Heart right ventricle (tissue), 16 donors: ENCODE results near the gene STARD4. TPM values are rescaled to one million over a fixed set of nuclear protein-coding genes. Genes with fewer than 3 reads are reported as not detected.

Experiments
- ATAC-seq, 8 donors: fragments of 200-7000 bp; cut with Tn5 transposase; one replicate each; pipeline ENCODE4 v1.9.1; 2020; ENCODE audit warnings: mild to moderate bottlenecking in 8 of 8, moderate library complexity in 8 of 8, moderate number of reproducible peaks in 1 of 8
- DNase-seq, 2 donors: peaks; one replicate each; pipeline ENCODE4 v3.0.0-alpha.2; 2020
- H3K27ac ChIP-seq, 10 donors: fragments of 200-600 bp; sonication (generic) in 2 of 10; one replicate each; pipeline versions ENCODE4 v1.5.0 to v1.8.0; 2020 to 2022; ENCODE audit warnings: mild to moderate bottlenecking in 3 of 10
- H3K27me3 ChIP-seq, 7 donors: fragments of 200-600 bp; one replicate each; pipeline ENCODE4 v1.8.0; 2021 to 2022; ENCODE audit warnings: mild to moderate bottlenecking in 2 of 7
- H3K36me3 ChIP-seq, 9 donors: fragments of 200-600 bp; sonication (generic) in 1 of 9; one replicate each; pipeline versions ENCODE4 v1.5.0 to v1.8.0; 2020 to 2022; ENCODE audit warnings: mild to moderate bottlenecking in 2 of 9
- H3K4me1 ChIP-seq, 9 donors: fragments of 200-600 bp; sonication (generic) in 1 of 9; one replicate each; pipeline versions ENCODE4 v1.5.0 to v1.8.0; 2020 to 2022; ENCODE audit warnings: mild to moderate bottlenecking in 4 of 9
- H3K4me3 ChIP-seq, 10 donors: fragments of 200-600 bp; sonication (generic) in 2 of 10; one replicate each; pipeline versions ENCODE4 v1.5.0 to v1.8.0; 2020 to 2022; ENCODE audit warnings: mild to moderate bottlenecking in 7 of 10, moderate library complexity in 2 of 10
- H3K9me3 ChIP-seq, 11 donors: fragments of 200-600 bp in 10 of 11; sonication (generic) in 2 of 11; one replicate each; pipeline versions ENCODE4 v1.5.0 to v1.8.0; 2013 to 2022; ENCODE audit warnings: mild to moderate bottlenecking in 2 of 11, control low read depth in 1 of 11, moderate library complexity in 1 of 11
- CTCF ChIP-seq, 9 donors: fragments of 200-600 bp; sonication (generic) in 2 of 9; IDR thresholded peaks; one replicate each; pipeline versions ENCODE4 v1.5.0 to v1.8.0; 2021 to 2022; ENCODE audit warnings: antibody characterized with exemption in 9 of 9, mild to moderate bottlenecking in 5 of 9, moderate library complexity in 1 of 9
- WGBS, 2 donors: extraction: QIAGEN DNeasy Blood & Tissue Kit; methylation state at CpG; one replicate each; pipeline ENCODE4 v1.1.7; 2013; ENCODE audit warnings: inconsistent platforms in 1 of 2; 5-methylcytosine and 5-hydroxymethylcytosine counted together
- intact Hi-C, 10 donors: fragments of 100-400 bp; cut with DNase I; formaldehyde crosslinking; loops; one replicate each; pipeline versions ENCODE4 v1.11.1 to v1.14.2; 2022
- polyA plus RNA-seq, 2 donors: library from polyadenylated mRNA; stranded (reverse); fragments of 200-250 nt; gene quantifications; one replicate each; pipeline ENCODE4 v1.2.3, GENCODE V29; 2013
- total RNA-seq, 10 donors: library from RNA; stranded (reverse); fragmentation: NEBNext Ultra II Directional in 3 of 10; extraction: Animal tissue kit (Norgen Biotek cat#: 25700) in 3 of 10; gene quantifications; one replicate each; pipeline versions ENCODE4 v1.2.1 to v1.2.4, GENCODE V29; 2021 to 2023
- donor health status: Arrhythmogenic right ventricular cardiomyopathy.
- donor health status: ischemic (EF 13 %, LVEDD 7.1; RV severe dilation, severe dysfunction).
- donor health status: healthy with polysubstance abuse.
- donor health status: DM: no; HTN: yes; CAD: no.
- donor health status: DM: no; HTN: no; CAD: no.
- donor health status: ischemic (EF 25% LVEDD 6.9; RV normal size, moderate dysfunction).
- donor health status: ischemic (EF 25% LVEDD 5.7; RV mildly dilated, moderate dysfunction).
- donor health status: healthy.
- donor health status: DM: yes; HTN: yes; CAD: no.
- donor health status: Ischemic cardiomyopathy.
- donor health status: ischemic (EF 35%, LVEDD 5.7; RV mildly dilated, moderate dysfunction).
- donor health status: nonischemic (EF 11% LVEDD 7.7; RV severe dilation, severe dysfunction).
- donor health status: DM: yes; HTN: yes; CAD: no.
- donor health status: PGD.
- donor health status: ischemic (EF 29% LVEDD 5.4; RV normal size, mild dysfunction).
- donor health status: nonischemic (EF 23%, LVEDD 6.1; RV moderate dilation, normal function).

The STARD4 gene
- total and polyA plus RNA-seq, 12 donors = 2.9 to 14.0 (median 6.1) TPM

- no peaks in the 10 kb centered on the region for H3K27me3 ChIP-seq
- ATAC-seq (no peak), DNase-seq (no peak)
- TF ChIP-seq CTCF (IDR thresholded peaks at IDR 0.05) = no peak
- peak overlapping the region in 4 of 10 donors; percentile 9 to 75 (median 72) for H3K27ac ChIP-seq
- H3K9me3 ChIP-seq = no peaks in the 10 kb centered on the region
- no peak overlapping the region for H3K4me3 ChIP-seq
- no peaks in the 10 kb centered on the region for H3K36me3 ChIP-seq
- H3K4me1 ChIP-seq = peaks cover 2 to 38% (median 22%) of the 10 kb centered on the region in 9 donors
- WGBS, 2 donors = 44 to 69% methylated on average over 6 of the region's 6 CpGs
- intact Hi-C loops = loop anchor here in 4 of 10 donors (2.0 to 10.0 kb wide), 5 partner anchors 206 to 598 kb away; partner anchors contain the start of gene NREP (in 1 of the 4)
These were observed 36.8 kb upstream of the STARD4 start for GRCh38 chr5:111548992-111549649.

- H3K9me3 ChIP-seq = no peaks in the 10 kb centered on the region
- no peak for TF ChIP-seq CTCF (IDR thresholded peaks at IDR 0.05)
- 69 to 80% methylated on average over 6 of the region's 6 CpGs for WGBS, 2 donors
- no peaks in the 10 kb centered on the region for H3K27me3 ChIP-seq
- no peak overlapping the region for H3K27ac ChIP-seq
- H3K4me3 ChIP-seq = no peak overlapping the region
- no peak for DNase-seq
- no peak for ATAC-seq
- H3K4me1 ChIP-seq = peaks cover 2 to 38% (median 22%) of the 10 kb centered on the region in 9 donors
- H3K36me3 ChIP-seq = no peaks in the 10 kb centered on the region
- intact Hi-C loops = loop anchor here in 4 of 10 donors (2.0 to 10.0 kb wide), 5 partner anchors 206 to 599 kb away; partner anchors contain the start of gene NREP (in 1 of the 4)
These were observed 36.1 kb upstream of the STARD4 start for GRCh38 chr5:111548348-111548950.

- Histone ChIP-seq H3K4me3 (no peak overlapping the region), H3K27ac (no peak overlapping the region), H3K36me3 (no peaks in the 10 kb centered on the region), H3K4me1 (peaks cover under 1 to 14% (median 2%) of the 10 kb centered on the region in 9 donors), H3K27me3 (no peaks in the 10 kb centered on the region), H3K9me3 (no peaks in the 10 kb centered on the region)
- intact Hi-C loops = loop anchor here in 3 of 10 donors (5.0 to 10.0 kb wide), 4 partner anchors 210 to 602 kb away; partner anchors contain the start of gene NREP (in 1 of the 3)
- 80 to 88% methylated on average over 1 of the region's 1 CpG for WGBS, 2 donors
- DNase-seq (no peak), ATAC-seq (no peak)
- TF ChIP-seq CTCF (IDR thresholded peaks at IDR 0.05) = no peak
These were observed 32.7 kb upstream of the STARD4 start for GRCh38 chr5:111545031-111545430.

GRCh38 chr5:111537141-111538024 is 25.0 kb upstream of the STARD4 start:
- TF ChIP-seq CTCF (IDR thresholded peaks at IDR 0.05) = no peak
- peaks cover 0 to 13% (median 0%) of the 10 kb centered on the region in 9 donors for H3K4me1 ChIP-seq
- intact Hi-C loops = no loop called here
- no peaks in the 10 kb centered on the region for H3K36me3 ChIP-seq
- WGBS, 2 donors = 67 to 70% methylated on average over 1 of the region's 1 CpG
- no peaks in the 10 kb centered on the region for H3K27me3 ChIP-seq
- ATAC-seq (no peak), DNase-seq (no peak)
- no peak overlapping the region for H3K27ac ChIP-seq
- H3K9me3 ChIP-seq = no peaks in the 10 kb centered on the region
- no peak overlapping the region for H3K4me3 ChIP-seq
